ENCODE results near the gene BFAR. TPM values are rescaled to one million over a fixed set of nuclear protein-coding genes. Genes with fewer than 3 reads are reported as not detected.
"Not testable (repeated sequence)": the region's sequence is repeated elsewhere in the genome, so short reads cannot be mapped to it uniquely, and the experiment has no call there.

BFAR gene
- total RNA-seq, 4 donors from 2014 or later: 58.6 to 77.2 (median 65.6) TPM

GRCh38 chr16:14628806-14629611 lies 3.7 kb upstream of the BFAR start:
- H3K4me3 ChIP-seq: peak overlapping the region; percentile 73 to 90 (median 82)
- peak overlapping the region; percentile 89 to 95 (median 92) for H3K27ac ChIP-seq
- H3K4me1 ChIP-seq: peaks cover 0 to 16% (median 12%) of the 10 kb centered on the region in 4 donors
- no peaks in the 10 kb centered on the region for H3K27me3 ChIP-seq
- DNase-seq: no peak
- H3K9me3 ChIP-seq: no peaks in the 10 kb centered on the region
- TF ChIP-seq CTCF (IDR thresholded peaks at IDR 0.05): no peak
- TF ChIP-seq POLR2A (IDR thresholded peaks at IDR 0.05): no peak
- peaks cover 0 to 43% (median 0%) of the 10 kb centered on the region in 3 donors for H3K36me3 ChIP-seq

- Histone ChIP-seq H3K36me3 (peaks cover 0 to 37% (median 0%) of the 10 kb centered on the region in 3 donors), H3K4me1 (peaks cover 0 to 22% (median 14%) of the 10 kb centered on the region in 4 donors), H3K27ac (peak overlapping the region; percentile 89 to 95 (median 92)), H3K9me3 (no peaks in the 10 kb centered on the region), H3K4me3 (peak overlapping the region; percentile 73 to 90 (median 82)), H3K27me3 (no peaks in the 10 kb centered on the region)
- no peak for DNase-seq
- TF ChIP-seq POLR2A (IDR thresholded peaks at IDR 0.05): no peak
- TF ChIP-seq CTCF (IDR thresholded peaks at IDR 0.05): no peak
Measured at GRCh38 chr16:14629612-14629918, 3.2 kb upstream of the BFAR start.

- DNase-seq: peak; percentile 97 to 99 (median 98)
- peaks cover 0 to 27% (median 15%) of the 10 kb centered on the region in 4 donors for H3K4me1 ChIP-seq
- peaks cover 0 to 33% (median 0%) of the 10 kb centered on the region in 3 donors for H3K36me3 ChIP-seq
- H3K9me3 ChIP-seq: no peaks in the 10 kb centered on the region
- no peaks in the 10 kb centered on the region for H3K27me3 ChIP-seq
- TF ChIP-seq POLR2A (IDR thresholded peaks at IDR 0.05) (peak; percentile 94 to 96), CTCF (IDR thresholded peaks at IDR 0.05) (no peak)
- H3K27ac ChIP-seq: peak within 1 kb of the TSS; percentile 89 to 95 (median 92)
- H3K4me3 ChIP-seq: peak within 1 kb of the TSS; percentile 73 to 90 (median 82)
Measured at GRCh38 chr16:14629919-14630619, 2.7 kb upstream of the BFAR start, which contains the start of gene PARN. Gene PARN, minus strand, starts transcription at chr16:14630260. Its CDS starts 135 bp downstream, at chr16:14630125.

GRCh38 chr16:14630620-14631330 lies 2.0 kb upstream of the BFAR start:
- Histone ChIP-seq H3K36me3 (peaks cover 0 to 26% (median 0%) of the 10 kb centered on the region in 3 donors), H3K27ac (peak overlapping the region; percentile 89 to 95 (median 92)), H3K4me1 (peaks cover 0 to 34% (median 18%) of the 10 kb centered on the region in 4 donors), H3K4me3 (peak overlapping the region; percentile 73 to 90 (median 82))
- not testable (repeated sequence) for H3K9me3 ChIP-seq, H3K27me3 ChIP-seq
- peak in 2 of 3 donors; percentile 22 to 58 for DNase-seq

GRCh38 chr16:14634389-14634725 lies 1.6 kb downstream of the BFAR start:
- Histone ChIP-seq H3K27ac (peak overlapping the region in 3 of 4 donors; percentile 59 to 98 (median 96)), H3K9me3 (no peaks in the 10 kb centered on the region), H3K27me3 (no peaks in the 10 kb centered on the region), H3K4me3 (peak overlapping the region; percentile 80 to 86 (median 83)), H3K36me3 (peaks cover 0 to 15% (median 0%) of the 10 kb centered on the region in 3 donors), H3K4me1 (peaks cover 0 to 41% (median 14%) of the 10 kb centered on the region in 4 donors)
- TF ChIP-seq CTCF (IDR thresholded peaks at IDR 0.05) (no peak), POLR2A (IDR thresholded peaks at IDR 0.05) (no peak)
- no peak for DNase-seq

All from Peyer's patch (tissue), 4 donors.